Measurements from ENCODE around the gene ERC2. TPM values are rescaled to one million over a fixed set of nuclear protein-coding genes. Genes with fewer than 3 reads are reported as not detected.

ERC2 gene
- total RNA-seq, 2 experiments from 2014 or later: not detected

DNA sequence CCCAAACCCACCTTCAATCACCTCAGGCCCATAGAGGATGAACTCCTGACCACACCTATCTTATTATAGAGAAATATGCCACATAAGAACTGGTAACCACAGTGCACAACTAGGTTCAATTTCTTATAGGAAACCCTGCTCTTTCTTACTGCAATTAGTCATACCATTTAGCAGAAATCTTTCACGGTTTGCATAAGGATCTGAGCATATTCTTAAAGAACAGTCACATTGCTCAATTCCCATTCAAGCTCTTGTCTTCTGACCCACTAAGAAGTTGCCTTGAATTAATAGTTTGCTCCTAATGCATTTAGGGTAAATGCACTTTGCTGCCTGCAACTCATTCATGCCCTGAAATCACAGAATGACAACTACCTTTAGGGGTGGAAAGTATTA lies 9.2 kb downstream of the ERC2 start:
- Histone ChIP-seq H3K79me2 (ENCODE audit: insufficient read depth, low read depth, low read length) (no peaks in the 10 kb centered on the region), H3K9me2 (ENCODE audit: insufficient read depth, low read length) (no peaks in the 10 kb centered on the region), H3K36me3 (ENCODE audit: insufficient read depth, low read length) (no peaks in the 10 kb centered on the region), H4K20me1 (ENCODE audit: insufficient read depth, low read length) (no peaks in the 10 kb centered on the region), H3K27ac (ENCODE audit: low read depth, low read length, poor library complexity, severe bottlenecking) (no peak overlapping the region), H3K4me3 (ENCODE audit: low read depth, low read length, poor library complexity, severe bottlenecking) (no peak overlapping the region), H3K9me3 (ENCODE audit: low read length) (no peaks in the 10 kb centered on the region), H2AFZ (ENCODE audit: low read length) (no peak overlapping the region), H3K4me1 (ENCODE audit: insufficient read depth, low read length, poor library complexity, severe bottlenecking) (no peaks in the 10 kb centered on the region), H3K4me2 (ENCODE audit: low read length) (no peak overlapping the region)
- ChIA-PET POLR2A (no interaction called here), CTCF (ENCODE audit: unreplicated experiment) (no interaction called here)
- BruUV-seq (replicated peaks): no TSS peak
- intact Hi-C loops (cut with micrococcal nuclease; ENCODE audit: unreplicated experiment): no loop called here
- TF ChIP-seq EZH2phosphoT487 (IDR thresholded peaks at IDR 0.05; ENCODE audit: borderline replicate concordance, low read depth, low read length): no peak
- TF ChIP-seq, protein P1, sequence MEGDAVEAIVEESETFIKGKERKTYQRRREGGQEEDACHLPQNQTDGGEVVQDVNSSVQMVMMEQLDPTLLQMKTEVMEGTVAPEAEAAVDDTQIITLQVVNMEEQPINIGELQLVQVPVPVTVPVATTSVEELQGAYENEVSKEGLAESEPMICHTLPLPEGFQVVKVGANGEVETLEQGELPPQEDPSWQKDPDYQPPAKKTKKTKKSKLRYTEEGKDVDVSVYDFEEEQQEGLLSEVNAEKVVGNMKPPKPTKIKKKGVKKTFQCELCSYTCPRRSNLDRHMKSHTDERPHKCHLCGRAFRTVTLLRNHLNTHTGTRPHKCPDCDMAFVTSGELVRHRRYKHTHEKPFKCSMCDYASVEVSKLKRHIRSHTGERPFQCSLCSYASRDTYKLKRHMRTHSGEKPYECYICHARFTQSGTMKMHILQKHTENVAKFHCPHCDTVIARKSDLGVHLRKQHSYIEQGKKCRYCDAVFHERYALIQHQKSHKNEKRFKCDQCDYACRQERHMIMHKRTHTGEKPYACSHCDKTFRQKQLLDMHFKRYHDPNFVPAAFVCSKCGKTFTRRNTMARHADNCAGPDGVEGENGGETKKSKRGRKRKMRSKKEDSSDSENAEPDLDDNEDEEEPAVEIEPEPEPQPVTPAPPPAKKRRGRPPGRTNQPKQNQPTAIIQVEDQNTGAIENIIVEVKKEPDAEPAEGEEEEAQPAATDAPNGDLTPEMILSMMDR (conservative IDR thresholded peaks at IDR 0.05; ENCODE audit: low read length): no peak
- DNase-seq (ENCODE audit: low spot score): no peak

DNA sequence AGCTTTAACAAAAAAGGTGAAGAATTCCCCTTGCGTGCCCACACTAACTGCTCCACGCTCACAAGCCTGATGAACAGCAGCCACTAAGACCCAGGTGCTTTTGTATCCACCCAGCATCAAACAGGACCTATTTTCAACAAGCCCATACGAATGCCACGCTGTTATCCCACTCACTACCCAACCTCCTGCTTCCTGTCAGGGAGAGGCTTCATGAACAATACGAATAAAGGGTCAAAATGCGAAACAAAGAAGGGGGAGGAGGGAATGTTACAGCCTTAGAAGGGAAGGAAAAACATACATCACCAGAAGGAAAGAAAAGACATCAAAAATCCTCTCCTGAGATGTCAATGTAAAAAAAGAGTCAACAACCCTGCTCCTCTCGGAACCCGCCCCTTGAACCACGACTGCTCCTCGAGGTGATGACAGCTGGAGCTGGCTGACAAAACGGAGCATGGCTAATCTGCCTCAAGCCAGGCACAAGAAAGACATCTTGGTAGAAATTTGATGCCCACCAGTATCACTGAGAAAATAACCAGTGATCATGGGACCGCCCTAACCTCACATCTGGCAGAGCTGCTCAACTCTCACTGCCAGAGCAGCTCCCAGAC lies 9.7 kb downstream of the ERC2 start:
- Histone ChIP-seq H4K20me1 (ENCODE audit: insufficient read depth, low read length) (no peaks in the 10 kb centered on the region), H3K4me2 (ENCODE audit: low read length) (no peak overlapping the region), H3K79me2 (ENCODE audit: insufficient read depth, low read depth, low read length) (no peaks in the 10 kb centered on the region), H3K9me2 (ENCODE audit: insufficient read depth, low read length) (no peaks in the 10 kb centered on the region), H3K9me3 (ENCODE audit: low read length) (no peaks in the 10 kb centered on the region), H3K4me1 (ENCODE audit: insufficient read depth, low read length, poor library complexity, severe bottlenecking) (no peaks in the 10 kb centered on the region), H3K4me3 (ENCODE audit: low read depth, low read length, poor library complexity, severe bottlenecking) (no peak overlapping the region), H3K36me3 (ENCODE audit: insufficient read depth, low read length) (no peaks in the 10 kb centered on the region), H3K27ac (ENCODE audit: low read depth, low read length, poor library complexity, severe bottlenecking) (no peak overlapping the region), H2AFZ (ENCODE audit: low read length) (no peak overlapping the region)
- CTCF ChIA-PET (ENCODE audit: unreplicated experiment): no interaction called here
- no TSS peak for BruUV-seq (replicated peaks)
- intact Hi-C loops (cut with micrococcal nuclease; ENCODE audit: unreplicated experiment): no loop called here
- TF ChIP-seq, protein P1 (conservative IDR thresholded peaks at IDR 0.05; ENCODE audit: low read length): no peak
- TF ChIP-seq EZH2phosphoT487 (IDR thresholded peaks at IDR 0.05; ENCODE audit: borderline replicate concordance, low read depth, low read length): no peak
- DNase-seq (ENCODE audit: low spot score): no peak
- POLR2A ChIA-PET: no interaction called here

DNA sequence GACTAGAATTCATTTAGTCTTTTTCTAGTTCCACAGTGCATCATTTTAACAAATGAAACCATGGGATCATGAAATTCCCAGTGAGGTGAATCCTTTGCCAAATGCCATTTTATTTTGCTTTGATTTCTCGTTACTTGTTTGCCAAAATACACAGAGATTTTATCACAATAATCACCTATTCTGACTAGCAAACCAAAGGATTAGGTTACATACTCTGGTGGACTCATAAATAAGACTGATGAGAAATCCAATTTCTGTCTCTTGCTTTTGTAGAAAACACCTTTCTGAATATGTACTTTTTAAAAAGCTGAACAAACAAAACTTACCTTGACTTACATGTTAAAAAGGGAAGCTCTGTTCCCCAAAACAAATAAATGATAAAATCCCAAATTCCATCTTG lies 12.2 kb downstream of the ERC2 start:
- Histone ChIP-seq H3K4me3 (ENCODE audit: low read depth, low read length, poor library complexity, severe bottlenecking) (no peak overlapping the region), H4K20me1 (ENCODE audit: insufficient read depth, low read length) (no peaks in the 10 kb centered on the region), H2AFZ (ENCODE audit: low read length) (no peak overlapping the region), H3K27ac (ENCODE audit: low read depth, low read length, poor library complexity, severe bottlenecking) (no peak overlapping the region), H3K4me1 (ENCODE audit: insufficient read depth, low read length, poor library complexity, severe bottlenecking) (no peaks in the 10 kb centered on the region), H3K4me2 (ENCODE audit: low read length) (no peak overlapping the region), H3K9me3 (ENCODE audit: low read length) (no peaks in the 10 kb centered on the region), H3K9me2 (ENCODE audit: insufficient read depth, low read length) (no peaks in the 10 kb centered on the region), H3K36me3 (ENCODE audit: insufficient read depth, low read length) (no peaks in the 10 kb centered on the region), H3K79me2 (ENCODE audit: insufficient read depth, low read depth, low read length) (no peaks in the 10 kb centered on the region)
- TF ChIP-seq, protein P1 (conservative IDR thresholded peaks at IDR 0.05; ENCODE audit: low read length): no peak
- TF ChIP-seq EZH2phosphoT487 (IDR thresholded peaks at IDR 0.05; ENCODE audit: borderline replicate concordance, low read depth, low read length): no peak
- ChIA-PET CTCF (ENCODE audit: unreplicated experiment) (no interaction called here), POLR2A (interaction anchor here (0.6 to 0.7 kb wide), 2 partner anchors 23 to 44 kb away, joined by 3 read pairs; no protein-coding TSS in a partner anchor)
- no TSS peak for BruUV-seq (replicated peaks)
- intact Hi-C loops (cut with micrococcal nuclease; ENCODE audit: unreplicated experiment): no loop called here
- DNase-seq (ENCODE audit: low spot score): no peak

Measured in OCI-LY7 (cell line).